ENCODE measurements around the gene FBXW2. TPM values are rescaled to one million over a fixed set of nuclear protein-coding genes. Genes with fewer than 3 reads are reported as not detected.
A peak's percentile ranks its signal among the peaks of the same experiment; 100 is the strongest.

The FBXW2 gene
- total and polyA plus RNA-seq, 5 donors from 2014 or later: 34.0 to 87.8 (median 41.4) TPM

GRCh38 chr9:120768247-120768646 is 25.0 kb downstream of the FBXW2 start:
- H3K36me3 Mint-ChIP-seq: peaks cover 52% of the 10 kb centered on the region
- DNase-seq (no peak), ATAC-seq (ENCODE audit: low read depth in 2 of 2) (no peak)
- H3K27ac ChIP-seq (ENCODE audit: insufficient read depth, low read length, poor library complexity, severe bottlenecking): no peak overlapping the region
- peaks cover 0 to 9% (median 8%) of the 10 kb centered on the region in 4 donors for H3K4me1 Mint-ChIP-seq
- H3K4me3 Mint-ChIP-seq: no peak overlapping the region
- H3K27ac Mint-ChIP-seq: peak overlapping the region; percentile 5 to 82 (median 35)
- H3K36me3 ChIP-seq (ENCODE audit: control insufficient read depth, insufficient read depth, low read length): peaks cover 92% of the 10 kb centered on the region
- no peaks in the 10 kb centered on the region for H3K9me3 Mint-ChIP-seq
- no peaks in the 10 kb centered on the region for H3K9me3 ChIP-seq (ENCODE audit: control insufficient read depth in 2 of 2, low read length in 2 of 2)
- no peaks in the 10 kb centered on the region for H3K27me3 ChIP-seq (ENCODE audit: control insufficient read depth, insufficient read depth, low read length)
- no peaks in the 10 kb centered on the region for H3K27me3 Mint-ChIP-seq
- H3K4me3 ChIP-seq (ENCODE audit: low read depth, low read length): no peak overlapping the region
- H3K4me1 ChIP-seq (ENCODE audit: control insufficient read depth, insufficient read depth, low read length, poor library complexity, severe bottlenecking): no peaks in the 10 kb centered on the region

- no peak for ATAC-seq (ENCODE audit: low read depth in 2 of 2)
- Mint-ChIP-seq H3K4me3 (no peak overlapping the region), H3K4me1 (peaks cover 0 to 7% (median 6%) of the 10 kb centered on the region in 4 donors), H3K27ac (peak overlapping the region in 2 of 3 donors; percentile 65 to 82), H3K27me3 (no peaks in the 10 kb centered on the region), H3K9me3 (no peaks in the 10 kb centered on the region), H3K36me3 (peaks cover 48% of the 10 kb centered on the region)
- H3K27ac ChIP-seq (ENCODE audit: insufficient read depth, low read length, poor library complexity, severe bottlenecking): no peak overlapping the region
- H3K27me3 ChIP-seq (ENCODE audit: control insufficient read depth, insufficient read depth, low read length): no peaks in the 10 kb centered on the region
- no peak overlapping the region for H3K4me3 ChIP-seq (ENCODE audit: low read depth, low read length)
- DNase-seq: no peak
- H3K9me3 ChIP-seq (ENCODE audit: control insufficient read depth in 2 of 2, low read length in 2 of 2): no peaks in the 10 kb centered on the region
- H3K4me1 ChIP-seq (ENCODE audit: control insufficient read depth, insufficient read depth, low read length, poor library complexity, severe bottlenecking): no peaks in the 10 kb centered on the region
- peaks cover 92% of the 10 kb centered on the region for H3K36me3 ChIP-seq (ENCODE audit: control insufficient read depth, insufficient read depth, low read length)
Observed at GRCh38 chr9:120767451-120767850, 25.8 kb downstream of the FBXW2 start.

- Histone ChIP-seq H3K4me3 (ENCODE audit: low read depth, low read length) (no peak overlapping the region), H3K9me3 (ENCODE audit: control insufficient read depth in 2 of 2, low read length in 2 of 2) (no peaks in the 10 kb centered on the region), H3K36me3 (ENCODE audit: control insufficient read depth, insufficient read depth, low read length) (peaks cover 92% of the 10 kb centered on the region), H3K27ac (ENCODE audit: insufficient read depth, low read length, poor library complexity, severe bottlenecking) (no peak overlapping the region), H3K27me3 (ENCODE audit: control insufficient read depth, insufficient read depth, low read length) (no peaks in the 10 kb centered on the region), H3K4me1 (ENCODE audit: control insufficient read depth, insufficient read depth, low read length, poor library complexity, severe bottlenecking) (no peaks in the 10 kb centered on the region)
- no peaks in the 10 kb centered on the region for H3K9me3 Mint-ChIP-seq
- no peaks in the 10 kb centered on the region for H3K27me3 Mint-ChIP-seq
- peaks cover 41% of the 10 kb centered on the region for H3K36me3 Mint-ChIP-seq
- H3K4me1 Mint-ChIP-seq: peaks cover 0 to 7% (median 6%) of the 10 kb centered on the region in 4 donors
- H3K4me3 Mint-ChIP-seq: no peak overlapping the region
- H3K27ac Mint-ChIP-seq: peak overlapping the region; percentile 53 to 72 (median 64)
- DNase-seq: no peak
- ATAC-seq (ENCODE audit: low read depth in 2 of 2): no peak
Observed at GRCh38 chr9:120765910-120766425, 27.2 kb downstream of the FBXW2 start.

GRCh38 chr9:120764476-120764875 is 28.7 kb downstream of the FBXW2 start:
- Histone ChIP-seq H3K27me3 (ENCODE audit: control insufficient read depth, insufficient read depth, low read length) (no peaks in the 10 kb centered on the region), H3K36me3 (ENCODE audit: control insufficient read depth, insufficient read depth, low read length) (peaks cover 88% of the 10 kb centered on the region), H3K4me3 (ENCODE audit: low read depth, low read length) (no peak overlapping the region), H3K9me3 (ENCODE audit: control insufficient read depth in 2 of 2, low read length in 2 of 2) (no peaks in the 10 kb centered on the region), H3K27ac (ENCODE audit: insufficient read depth, low read length, poor library complexity, severe bottlenecking) (no peak overlapping the region), H3K4me1 (ENCODE audit: control insufficient read depth, insufficient read depth, low read length, poor library complexity, severe bottlenecking) (no peaks in the 10 kb centered on the region)
- H3K36me3 Mint-ChIP-seq: peaks cover 33% of the 10 kb centered on the region
- DNase-seq: no peak
- H3K4me3 Mint-ChIP-seq: no peak overlapping the region
- H3K27me3 Mint-ChIP-seq: no peaks in the 10 kb centered on the region
- H3K9me3 Mint-ChIP-seq: no peaks in the 10 kb centered on the region
- no peak overlapping the region for H3K27ac Mint-ChIP-seq
- H3K4me1 Mint-ChIP-seq: peaks cover 0 to 7% (median 6%) of the 10 kb centered on the region in 4 donors
- no peak for ATAC-seq (ENCODE audit: low read depth in 2 of 2)

- Mint-ChIP-seq H3K9me3 (no peaks in the 10 kb centered on the region), H3K4me1 (peaks cover 9 to 14% (median 9%) of the 10 kb centered on the region in 4 donors), H3K4me3 (no peak overlapping the region), H3K27me3 (no peaks in the 10 kb centered on the region), H3K27ac (peak overlapping the region in 2 of 3 donors; percentile 45 to 67), H3K36me3 (peaks cover 13% of the 10 kb centered on the region)
- no peaks in the 10 kb centered on the region for H3K4me1 ChIP-seq (ENCODE audit: control insufficient read depth, insufficient read depth, low read length, poor library complexity, severe bottlenecking)
- H3K4me3 ChIP-seq (ENCODE audit: low read depth, low read length): no peak overlapping the region
- no peaks in the 10 kb centered on the region for H3K9me3 ChIP-seq (ENCODE audit: control insufficient read depth in 2 of 2, low read length in 2 of 2)
- H3K27ac ChIP-seq (ENCODE audit: insufficient read depth, low read length, poor library complexity, severe bottlenecking): no peak overlapping the region
- peaks cover 59% of the 10 kb centered on the region for H3K36me3 ChIP-seq (ENCODE audit: control insufficient read depth, insufficient read depth, low read length)
- ATAC-seq (ENCODE audit: low read depth in 2 of 2): no peak
- DNase-seq: no peak
- no peaks in the 10 kb centered on the region for H3K27me3 ChIP-seq (ENCODE audit: control insufficient read depth, insufficient read depth, low read length)
Observed at GRCh38 chr9:120761006-120761405, 32.2 kb downstream of the FBXW2 start.

GRCh38 chr9:120759755-120760400 is 33.3 kb downstream of the FBXW2 start:
- Mint-ChIP-seq H3K27me3 (no peaks in the 10 kb centered on the region), H3K9me3 (no peaks in the 10 kb centered on the region), H3K36me3 (peaks cover 6% of the 10 kb centered on the region), H3K4me3 (no peak overlapping the region), H3K27ac (peak overlapping the region in 1 of 3 donors; percentile 47), H3K4me1 (peaks cover 6 to 14% (median 9%) of the 10 kb centered on the region in 4 donors)
- Histone ChIP-seq H3K9me3 (ENCODE audit: control insufficient read depth in 2 of 2, low read length in 2 of 2) (no peaks in the 10 kb centered on the region), H3K36me3 (ENCODE audit: control insufficient read depth, insufficient read depth, low read length) (peaks cover 48% of the 10 kb centered on the region), H3K4me3 (ENCODE audit: low read depth, low read length) (no peak overlapping the region), H3K27ac (ENCODE audit: insufficient read depth, low read length, poor library complexity, severe bottlenecking) (no peak overlapping the region), H3K4me1 (ENCODE audit: control insufficient read depth, insufficient read depth, low read length, poor library complexity, severe bottlenecking) (no peaks in the 10 kb centered on the region), H3K27me3 (ENCODE audit: control insufficient read depth, insufficient read depth, low read length) (no peaks in the 10 kb centered on the region)
- ATAC-seq (ENCODE audit: low read depth in 2 of 2) (no peak), DNase-seq (no peak)

GRCh38 chr9:120758544-120758943 is 34.7 kb downstream of the FBXW2 start:
- Histone ChIP-seq H3K4me1 (ENCODE audit: control insufficient read depth, insufficient read depth, low read length, poor library complexity, severe bottlenecking) (no peaks in the 10 kb centered on the region), H3K4me3 (ENCODE audit: low read depth, low read length) (no peak overlapping the region), H3K27ac (ENCODE audit: insufficient read depth, low read length, poor library complexity, severe bottlenecking) (no peak overlapping the region), H3K36me3 (ENCODE audit: control insufficient read depth, insufficient read depth, low read length) (peaks cover 35% of the 10 kb centered on the region), H3K9me3 (ENCODE audit: control insufficient read depth in 2 of 2, low read length in 2 of 2) (no peaks in the 10 kb centered on the region), H3K27me3 (ENCODE audit: control insufficient read depth, insufficient read depth, low read length) (no peaks in the 10 kb centered on the region)
- Mint-ChIP-seq H3K4me3 (no peak overlapping the region), H3K9me3 (no peaks in the 10 kb centered on the region), H3K27me3 (no peaks in the 10 kb centered on the region), H3K4me1 (peaks cover 6 to 14% (median 9%) of the 10 kb centered on the region in 4 donors), H3K36me3 (peaks cover 6% of the 10 kb centered on the region), H3K27ac (peak overlapping the region; percentile 18 to 82 (median 62))
- ATAC-seq (ENCODE audit: low read depth in 2 of 2): no peak
- DNase-seq: no peak

All from CD4-positive, CD25-positive, alpha-beta regulatory T cell (primary cell).